GM18508 (cell line): Measurements from ENCODE around the gene PBXIP1.

ENCODE experiments used
- ATAC-seq: cut with Tn5 transposase; IDR thresholded peaks from one replicate; pipeline ENCODE4 v1.9.1; 2021; ENCODE audit warnings: moderate number of reproducible peaks; ENCODE audit not compliant: insufficient read depth, unreplicated experiment

The PBXIP1 gene

DNA sequence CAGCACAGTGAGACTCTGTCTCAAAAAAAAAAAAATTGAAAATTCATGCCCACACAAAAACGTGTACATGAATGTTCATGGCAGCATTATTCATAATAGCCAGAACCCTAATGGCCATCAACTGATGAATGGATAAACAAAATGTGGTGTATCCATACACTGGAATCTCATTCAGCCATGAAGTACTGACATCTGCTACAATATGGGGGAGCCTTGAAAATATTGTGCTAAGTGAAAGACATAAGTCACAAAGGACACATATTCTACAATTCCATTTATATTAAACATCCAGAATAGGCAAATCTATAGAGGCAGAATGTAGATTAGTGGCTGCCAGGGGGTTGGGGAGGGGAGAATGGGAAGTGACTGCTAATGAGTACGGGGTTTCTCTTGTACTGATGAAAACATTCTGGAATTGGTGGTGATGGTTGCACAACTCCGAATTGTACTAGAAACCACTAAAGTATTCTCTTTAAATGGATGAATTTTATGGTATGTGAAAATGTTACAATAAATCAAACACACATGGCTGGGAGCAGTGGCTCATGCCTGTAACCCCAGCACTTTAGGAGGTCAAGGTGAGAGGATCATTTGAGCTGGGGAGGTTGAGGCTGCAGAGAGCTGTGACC, 52.8 kb downstream of the PBXIP1 start:
- ATAC-seq, result no peak

DNA sequence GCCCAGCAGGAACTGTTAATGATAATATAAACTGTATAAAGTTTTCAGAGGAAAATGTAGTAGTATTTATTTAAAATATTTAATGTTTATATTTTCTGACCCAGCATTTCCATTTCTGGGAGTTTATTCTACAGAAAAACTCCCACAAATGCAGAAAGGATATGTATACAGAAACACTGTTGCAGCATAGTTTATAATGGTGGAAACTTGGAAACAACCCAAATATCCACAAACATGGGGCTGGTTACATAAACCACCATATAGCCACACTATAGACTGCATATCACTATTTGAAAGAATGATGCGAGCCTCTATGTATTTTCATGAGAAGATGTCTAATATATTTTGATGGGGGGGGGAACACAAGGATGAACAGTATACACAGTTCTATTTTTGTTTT, 54.3 kb downstream of the PBXIP1 start:
- ATAC-seq, result no peak

- no peak for ATAC-seq
Measured at GRCh38 chr1:154899041-154899440, 56.9 kb downstream of the PBXIP1 start.

GRCh38 chr1:154896771-154897286, 59.1 kb downstream of the PBXIP1 start:
- no peak for ATAC-seq

GRCh38 chr1:154895798-154896197, 60.1 kb downstream of the PBXIP1 start:
- ATAC-seq, result no peak
